HTERT RPE-1 (cell line): ENCODE results near the gene CPEB4.

Experiments used
- in situ Hi-C: fragments of 300-500 bp; cut with MboI; formaldehyde crosslinking; loops from 4 replicates; pipeline ENCODE4 v1.14.3; 2020; ENCODE audit warnings: low sequenced_read_pairs

The CPEB4 gene

GRCh38 chr5:173858670-173859407, 29.3 kb upstream of the CPEB4 start:
- in situ Hi-C loops = no loop called here

DNA sequence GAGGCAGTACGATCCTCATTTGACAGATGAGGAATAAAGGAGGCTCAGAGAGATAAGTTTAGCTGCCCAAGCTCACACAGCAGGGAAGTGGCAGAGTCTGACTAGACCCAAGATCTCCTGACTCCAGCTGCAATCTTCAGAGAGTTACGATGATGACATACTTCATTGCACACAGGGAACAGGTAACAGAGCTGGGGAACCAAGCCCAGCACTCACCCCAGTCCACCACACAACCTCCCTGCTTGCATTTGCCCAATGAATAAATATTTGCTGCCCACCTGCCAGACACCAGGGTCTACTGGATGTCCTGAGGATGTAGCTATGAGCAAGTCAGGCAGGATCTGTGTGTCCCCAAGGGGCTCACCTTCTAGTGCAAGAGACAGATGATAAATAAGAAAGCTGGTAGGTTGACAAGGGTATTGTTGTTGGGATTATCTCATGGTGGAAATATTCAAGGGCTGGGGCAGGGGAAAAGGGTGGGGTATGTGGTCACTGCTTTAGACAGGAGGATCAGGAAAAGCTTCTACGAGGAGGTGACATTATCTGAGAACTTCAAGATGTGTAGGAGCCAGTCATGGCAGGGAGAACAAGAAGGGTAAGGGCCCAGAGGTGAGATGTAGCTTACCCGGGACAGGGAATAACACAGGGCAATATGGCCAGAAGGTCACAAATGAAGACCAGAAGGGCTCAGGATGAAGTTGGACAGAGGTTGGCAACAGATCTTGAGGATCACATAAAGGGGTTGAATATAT, 28.6 kb upstream of the CPEB4 start:
- in situ Hi-C loops = no loop called here

- in situ Hi-C loops = no loop called here
Observed at GRCh38 chr5:173862047-173862477, 26.1 kb upstream of the CPEB4 start.

DNA sequence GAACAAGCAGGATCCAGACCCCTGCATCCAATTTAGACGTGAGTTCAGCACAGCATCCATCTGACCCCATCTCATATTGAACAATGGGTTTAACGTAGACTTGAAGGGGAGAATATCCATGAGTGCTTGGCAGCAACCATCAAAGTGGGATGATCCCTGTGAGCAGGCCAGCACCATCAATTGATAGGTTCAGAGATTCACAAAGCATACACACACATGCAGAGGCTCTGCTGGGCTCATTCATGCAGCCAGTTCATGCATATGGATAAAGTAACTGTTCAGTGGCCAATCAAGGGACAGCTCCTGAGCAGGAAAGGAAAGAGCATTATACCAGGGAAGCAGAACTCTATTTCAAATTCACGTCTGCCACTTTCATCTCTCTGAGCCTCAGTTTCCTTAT, 24.8 kb upstream of the CPEB4 start:
- in situ Hi-C loops = no loop called here

- in situ Hi-C loops = no loop called here
Observed at GRCh38 chr5:173864126-173865050, 23.8 kb upstream of the CPEB4 start.

GRCh38 chr5:173866243-173866857, 21.8 kb upstream of the CPEB4 start:
- in situ Hi-C loops = no loop called here

GRCh38 chr5:173866858-173867679, 21.1 kb upstream of the CPEB4 start:
- in situ Hi-C loops = no loop called here

DNA sequence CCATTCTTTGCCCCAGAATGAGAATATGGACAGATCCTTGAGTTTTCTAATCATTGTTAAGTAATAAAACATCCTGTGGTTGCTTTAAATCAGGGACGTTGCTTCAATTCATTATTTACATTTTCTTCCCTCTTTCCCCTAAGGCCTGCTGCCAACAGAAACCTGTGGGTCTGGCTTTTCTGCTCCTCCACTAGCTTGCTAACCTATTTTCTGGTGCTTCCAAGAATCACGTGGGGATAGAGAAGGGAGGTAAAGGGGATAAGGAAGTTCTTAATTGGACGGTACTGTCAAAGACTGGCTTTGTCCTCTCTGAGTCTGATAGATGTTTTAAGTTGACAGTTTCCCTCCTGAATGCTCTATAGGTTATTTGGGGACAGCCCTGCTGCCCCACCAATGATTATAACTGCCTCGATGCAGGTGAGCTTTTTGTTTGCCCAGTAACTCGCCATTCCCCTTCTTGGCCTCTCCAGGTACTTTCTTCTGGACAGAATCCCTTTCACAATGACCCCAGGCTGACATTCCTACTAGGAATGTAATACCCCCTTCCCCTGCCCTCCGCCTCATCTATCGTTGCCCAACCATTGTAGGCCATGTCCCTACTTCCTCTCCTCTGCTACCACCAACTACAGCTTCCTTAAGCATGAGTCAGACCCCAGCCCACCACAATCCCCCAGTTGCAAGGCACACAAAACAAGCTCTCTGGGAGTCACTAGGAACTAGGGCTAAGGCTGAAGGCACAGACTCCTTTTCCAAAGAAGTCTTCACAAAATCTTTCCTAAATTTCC, 19.9 kb upstream of the CPEB4 start:
- in situ Hi-C loops = no loop called here

- in situ Hi-C loops = no loop called here
Observed at GRCh38 chr5:173869316-173869715, 18.8 kb upstream of the CPEB4 start.

DNA sequence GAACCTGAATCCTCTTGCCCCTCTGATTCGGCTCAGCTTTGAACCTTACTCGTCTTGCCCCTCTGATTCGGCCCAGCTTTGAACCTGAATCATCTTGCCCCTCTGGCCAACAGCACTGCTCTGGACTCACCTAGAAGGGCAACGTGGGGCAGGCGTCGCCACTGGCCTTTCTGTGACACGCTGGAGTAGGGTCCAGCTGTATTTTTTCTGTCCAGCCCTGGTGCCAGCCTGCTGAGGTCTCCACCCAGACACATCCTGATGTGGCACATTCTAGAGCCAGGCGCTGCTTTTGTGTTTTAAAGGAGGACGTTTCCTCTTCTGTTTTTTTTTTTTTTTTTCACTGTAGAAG, 15.2 kb upstream of the CPEB4 start:
- in situ Hi-C loops = no loop called here

DNA sequence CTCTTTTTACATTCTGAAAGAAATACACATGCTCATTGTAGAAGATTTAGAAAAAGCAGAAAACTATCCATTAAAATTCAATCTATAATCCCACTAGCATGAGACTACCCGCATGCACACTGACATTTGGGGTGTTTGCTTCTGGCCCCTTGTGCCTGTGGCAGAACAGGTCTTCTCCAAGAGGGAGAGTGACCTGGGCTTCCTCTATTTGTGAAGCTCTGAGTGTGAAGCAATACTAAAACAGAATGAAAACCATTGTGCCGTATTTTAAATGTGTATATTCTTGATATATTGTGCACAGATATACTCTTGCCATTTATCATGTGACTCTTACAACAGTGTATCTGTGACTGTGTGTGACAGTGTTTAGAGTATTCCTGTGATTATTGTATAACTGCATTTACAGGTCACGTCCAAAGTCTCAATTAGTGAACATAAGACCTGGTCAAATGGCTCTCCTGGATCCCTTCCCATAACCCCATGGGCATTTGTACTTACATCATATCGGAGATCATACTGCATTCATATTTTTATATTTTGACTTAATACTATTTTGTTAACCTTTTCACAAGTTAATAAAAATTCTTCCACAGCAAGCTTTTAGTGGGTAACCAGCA, 14.7 kb upstream of the CPEB4 start:
- in situ Hi-C loops = no loop called here

- in situ Hi-C loops = no loop called here
Observed at GRCh38 chr5:173875189-173875588, 13.0 kb upstream of the CPEB4 start.

DNA sequence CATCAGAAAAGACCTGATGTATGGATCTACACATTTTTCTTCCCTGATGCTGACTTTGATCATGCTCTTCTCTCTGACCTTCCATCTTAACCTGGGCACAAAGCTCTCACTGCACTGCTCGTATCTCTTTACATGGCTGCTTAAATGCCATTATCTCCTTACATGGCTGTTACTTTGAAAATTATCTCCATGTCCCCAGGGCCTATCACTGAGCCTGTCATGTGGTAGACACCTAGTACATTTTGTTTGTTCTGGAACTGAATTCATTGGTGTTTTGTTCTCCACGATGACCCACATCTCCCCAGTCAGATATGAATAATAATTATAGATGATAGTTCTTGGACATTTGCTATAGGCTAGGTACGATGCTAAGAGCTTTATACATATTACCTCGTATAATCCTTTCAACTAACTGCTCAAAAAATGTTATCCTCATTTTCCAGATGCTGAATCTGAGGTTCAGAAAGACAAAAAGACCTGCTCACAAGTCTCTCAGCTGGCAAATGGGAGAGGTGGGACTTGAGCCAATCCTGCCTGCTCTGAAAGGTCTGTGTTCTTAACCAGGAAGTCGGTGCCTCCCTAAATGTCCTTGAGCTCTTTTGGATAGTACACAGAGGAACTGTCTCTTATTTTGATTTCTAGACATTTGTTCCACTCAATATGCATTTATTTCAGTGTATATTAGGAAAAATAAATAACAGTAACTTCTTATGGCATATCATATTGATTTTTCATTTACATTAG, 9.8 kb upstream of the CPEB4 start:
- in situ Hi-C loops = no loop called here

DNA sequence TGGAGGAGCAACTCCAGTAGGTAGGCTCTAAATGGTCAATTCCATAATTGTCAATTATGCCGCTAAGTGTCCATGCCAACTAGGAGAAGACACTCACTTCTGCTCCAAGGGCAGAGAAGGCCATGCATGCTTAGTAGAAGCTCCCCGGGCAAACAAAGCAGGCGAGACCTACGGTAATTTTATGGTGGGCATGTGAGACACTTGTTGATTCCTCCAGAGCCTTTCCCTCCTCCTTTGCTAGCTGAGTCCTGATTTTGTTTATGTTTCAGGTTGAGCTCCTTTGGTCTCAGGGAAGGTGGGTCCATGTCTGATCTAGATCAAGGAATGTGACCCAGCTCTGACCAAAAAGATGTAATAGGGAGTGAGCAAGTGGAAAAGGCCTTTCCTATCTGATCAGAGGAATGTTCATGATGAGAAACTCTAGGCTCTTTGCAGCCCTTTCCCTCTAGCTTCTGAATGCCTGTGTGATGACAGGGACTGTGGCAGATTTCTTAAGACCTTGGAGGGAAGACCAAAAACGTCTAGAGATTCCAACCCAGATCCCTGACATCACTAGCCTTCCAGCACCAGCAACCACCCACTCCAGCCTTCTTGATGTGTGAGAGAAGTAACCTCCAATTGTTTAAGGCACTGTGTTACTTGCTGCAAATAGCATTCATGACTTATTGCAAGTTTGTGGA, 7.7 kb upstream of the CPEB4 start:
- in situ Hi-C loops = no loop called here

GRCh38 chr5:173881811-173882575, 6.2 kb upstream of the CPEB4 start:
- in situ Hi-C loops = no loop called here

- in situ Hi-C loops = no loop called here
Observed at GRCh38 chr5:173882632-173883031, 5.5 kb upstream of the CPEB4 start.

GRCh38 chr5:173883347-173883924, 4.7 kb upstream of the CPEB4 start:
- in situ Hi-C loops = no loop called here
